Measurements from ENCODE around the gene CCT8L2. TPM values are rescaled to one million over a fixed set of nuclear protein-coding genes. Genes with fewer than 3 reads are reported as not detected.
"Not testable (repeated sequence)": the region's sequence is repeated elsewhere in the genome, so short reads cannot be mapped to it uniquely, and the experiment has no call there.

Gene CCT8L2
- total and polyA plus RNA-seq, 2 of the 4 experiments (the other 2 are of a cell fraction): not detected

DNA sequence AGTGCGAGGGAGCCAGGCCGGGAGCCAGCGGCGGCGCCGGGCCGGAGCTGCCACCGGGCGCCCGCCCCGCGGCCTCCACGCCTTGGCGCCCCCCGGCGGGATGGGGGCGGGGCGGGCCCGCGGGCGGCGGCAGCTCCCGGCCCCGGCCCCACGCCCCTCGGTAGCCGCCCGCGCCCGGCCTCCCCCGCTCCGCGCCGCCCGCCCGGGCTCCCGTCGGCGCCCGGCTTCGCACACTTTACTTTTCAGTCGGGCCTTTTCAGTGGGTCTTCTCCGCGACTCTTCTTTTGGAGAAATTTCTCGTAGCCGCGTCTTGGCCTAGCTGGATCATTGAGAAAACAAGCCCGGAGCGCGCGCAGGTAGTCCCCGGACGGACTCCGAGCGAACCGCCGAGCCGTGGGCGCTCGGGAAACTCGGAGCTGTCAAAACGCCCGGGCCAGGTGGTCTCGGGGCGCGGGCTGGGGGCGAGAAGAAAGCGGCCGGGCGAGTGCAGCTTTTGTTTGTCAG lies 9.7 kb upstream of the CCT8L2 start:
- H2BK15ac ChIP-seq (ENCODE audit: low read depth, low read length); in situ Hi-C loops (cut with MboI; ENCODE audit: low sequenced_read_pairs); H2AK5ac ChIP-seq (ENCODE audit: low read depth, low read length); POLR2A ChIA-PET (ENCODE audit: unreplicated experiment); H4K5ac ChIP-seq (ENCODE audit: low read depth, low read length); intact Hi-C loops (cut with micrococcal nuclease); H3K27ac ChIP-seq (ENCODE audit: insufficient read depth, low read length); H3K4me3 ChIP-seq (ENCODE audit: insufficient read depth, low read depth, low read length); H3K9me3 ChIP-seq (ENCODE audit: control insufficient read depth, insufficient read depth, low read length); H3K18ac ChIP-seq (ENCODE audit: low read depth, low read length); H3K14ac ChIP-seq (replicated peaks; ENCODE audit: low read depth, low read length); H4K20me1 ChIP-seq (ENCODE audit: insufficient read depth, low read length); H3K9me1 ChIP-seq (ENCODE audit: insufficient read depth, low read length); H3K36me3 ChIP-seq (ENCODE audit: control insufficient read depth, insufficient read depth, low read length); H4K91ac ChIP-seq (ENCODE audit: insufficient read depth, low read depth, low read length); BruUV-seq (replicated peaks); H4K8ac ChIP-seq (ENCODE audit: low read depth in 2 of 2, low read length in 2 of 2); H3K23ac ChIP-seq (ENCODE audit: low read depth, low read length); H3K9ac ChIP-seq (ENCODE audit: low read depth, low read length); H3K4me2 ChIP-seq (ENCODE audit: low read depth, low read length); H3K79me1 ChIP-seq (ENCODE audit: low read depth in 1 of 2, low read length in 2 of 2); CTCF ChIA-PET; H2BK5ac ChIP-seq (ENCODE audit: low read depth, low read length, poor library complexity, severe bottlenecking); H3K27me3 ChIP-seq (ENCODE audit: control insufficient read depth, insufficient read depth, low read length); H2AK9ac ChIP-seq (replicated peaks; ENCODE audit: low read depth, low read length, poor library complexity); H3K4ac ChIP-seq (ENCODE audit: low read depth, low read length); DNase-seq; H3K4me1 ChIP-seq (ENCODE audit: control insufficient read depth, insufficient read depth, low read length); H2AFZ ChIP-seq (replicated peaks; ENCODE audit: low read length, poor library complexity); dilution Hi-C loops (cut with HindIII; ENCODE audit: low sequenced_read_pairs, unreplicated experiment); H2BK20ac ChIP-seq (ENCODE audit: low read depth, low read length); H3K56ac ChIP-seq (ENCODE audit: extremely low read depth, insufficient read depth, low read length); ATAC-seq (ENCODE audit: low read depth); H2BK120ac ChIP-seq (ENCODE audit: low read depth, low read length): not testable (repeated sequence)
- 3% methylated on average over 22 of the region's 70 CpGs; no CpG with 5 or more reads in 1 of the 2 experiments for WGBS, 2 experiments (ENCODE audit: extremely low coverage in 2 of 2, insufficient read length in 1 of 2)
